GM13977 (cell line): ENCODE results near the gene PPP4R3B.

Experiments used
- DNase-seq: peaks from one replicate; pipeline ENCODE4 v3.0.0; 2012; ENCODE audit warnings: low spot score
- in situ Hi-C: fragments of 300-500 bp; cut with MboI; formaldehyde crosslinking; loops from one replicate; pipeline ENCODE4 v1.12.0; 2022; ENCODE audit warnings: low sequenced_read_pairs, low pct_unique_long_range_greater_than_20kb, mixed read lengths, inconsistent platforms; ENCODE audit not compliant: unreplicated experiment
- TF ChIP-seq, protein P1 (sequence below): IDR thresholded peaks from 2 replicates; pipeline ENCODE4 v1.5.1; 2012; ENCODE audit warnings: mild to moderate bottlenecking, control low read depth; ENCODE audit not compliant: insufficient read depth; ENCODE audit errors: extremely low read depth, missing control alignments

Gene PPP4R3B

DNA sequence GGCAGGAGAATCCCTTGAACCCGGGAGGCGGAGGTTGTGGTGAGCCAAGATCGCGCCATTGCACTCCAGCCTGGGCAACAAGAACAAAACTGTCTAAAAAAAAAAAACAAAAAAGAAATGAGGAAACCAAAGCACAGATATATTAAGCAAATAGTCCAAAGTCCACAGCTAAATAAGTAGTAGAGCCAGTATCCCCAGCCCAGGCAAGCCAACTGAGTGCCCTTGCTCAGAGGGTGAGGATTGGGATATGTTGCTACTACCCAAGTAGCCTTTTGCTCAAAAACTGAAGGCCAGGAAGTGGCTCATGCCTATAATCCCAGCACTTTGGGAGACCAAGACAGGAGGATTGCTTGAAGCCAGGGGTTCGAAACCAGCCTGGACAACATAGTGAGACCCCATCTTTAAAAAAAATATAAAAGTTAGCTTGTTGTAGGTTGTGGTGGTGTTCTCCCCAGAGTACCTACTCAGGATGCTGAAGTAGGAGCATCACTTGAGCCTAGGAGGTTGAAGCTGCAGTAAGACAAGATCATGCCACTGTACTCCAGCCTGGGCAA lies 92.5 kb downstream of the PPP4R3B start:
- TF ChIP-seq, protein P1, sequence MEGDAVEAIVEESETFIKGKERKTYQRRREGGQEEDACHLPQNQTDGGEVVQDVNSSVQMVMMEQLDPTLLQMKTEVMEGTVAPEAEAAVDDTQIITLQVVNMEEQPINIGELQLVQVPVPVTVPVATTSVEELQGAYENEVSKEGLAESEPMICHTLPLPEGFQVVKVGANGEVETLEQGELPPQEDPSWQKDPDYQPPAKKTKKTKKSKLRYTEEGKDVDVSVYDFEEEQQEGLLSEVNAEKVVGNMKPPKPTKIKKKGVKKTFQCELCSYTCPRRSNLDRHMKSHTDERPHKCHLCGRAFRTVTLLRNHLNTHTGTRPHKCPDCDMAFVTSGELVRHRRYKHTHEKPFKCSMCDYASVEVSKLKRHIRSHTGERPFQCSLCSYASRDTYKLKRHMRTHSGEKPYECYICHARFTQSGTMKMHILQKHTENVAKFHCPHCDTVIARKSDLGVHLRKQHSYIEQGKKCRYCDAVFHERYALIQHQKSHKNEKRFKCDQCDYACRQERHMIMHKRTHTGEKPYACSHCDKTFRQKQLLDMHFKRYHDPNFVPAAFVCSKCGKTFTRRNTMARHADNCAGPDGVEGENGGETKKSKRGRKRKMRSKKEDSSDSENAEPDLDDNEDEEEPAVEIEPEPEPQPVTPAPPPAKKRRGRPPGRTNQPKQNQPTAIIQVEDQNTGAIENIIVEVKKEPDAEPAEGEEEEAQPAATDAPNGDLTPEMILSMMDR = no peak

GRCh38 chr2:55519938-55520885 lies 97.2 kb downstream of the PPP4R3B start:
- peak; percentile 6 for DNase-seq
- TF ChIP-seq, protein P1 = no peak
- in situ Hi-C loops = no loop called here

More for the DNA sequence above, 92.5 kb downstream of the PPP4R3B start:
- in situ Hi-C loops = no loop called here
- no peak for DNase-seq

DNA sequence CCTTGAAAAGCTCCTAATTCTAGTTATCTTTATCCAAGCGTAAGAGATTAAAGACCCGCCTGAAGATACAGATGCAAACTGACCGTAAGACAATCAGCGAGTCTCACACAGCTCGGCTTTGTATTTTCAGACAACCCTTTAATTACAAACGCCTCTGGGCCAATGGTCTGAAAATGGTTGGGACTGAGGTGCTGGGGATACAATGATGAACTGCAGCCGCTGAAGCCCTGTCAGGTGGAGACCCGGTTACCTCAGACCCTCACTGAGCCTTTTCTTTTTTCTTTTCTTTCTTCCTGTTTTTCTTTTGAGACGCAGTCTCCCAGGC lies 98.6 kb downstream of the PPP4R3B start:
- in situ Hi-C loops = no loop called here
- TF ChIP-seq, protein P1 = no peak
- DNase-seq = peak; percentile 43

GRCh38 chr2:55511508-55512124 lies 105.8 kb downstream of the PPP4R3B start:
- in situ Hi-C loops = no loop called here
- no peak for DNase-seq

GRCh38 chr2:55502590-55503141 lies 114.8 kb downstream of the PPP4R3B start:
- no peak for DNase-seq
- in situ Hi-C loops = no loop called here
- TF ChIP-seq, protein P1 = no peak

More at GRCh38 chr2:55511508-55512124, 105.8 kb downstream of the PPP4R3B start:
- TF ChIP-seq, protein P1 = peak; percentile 12

DNA sequence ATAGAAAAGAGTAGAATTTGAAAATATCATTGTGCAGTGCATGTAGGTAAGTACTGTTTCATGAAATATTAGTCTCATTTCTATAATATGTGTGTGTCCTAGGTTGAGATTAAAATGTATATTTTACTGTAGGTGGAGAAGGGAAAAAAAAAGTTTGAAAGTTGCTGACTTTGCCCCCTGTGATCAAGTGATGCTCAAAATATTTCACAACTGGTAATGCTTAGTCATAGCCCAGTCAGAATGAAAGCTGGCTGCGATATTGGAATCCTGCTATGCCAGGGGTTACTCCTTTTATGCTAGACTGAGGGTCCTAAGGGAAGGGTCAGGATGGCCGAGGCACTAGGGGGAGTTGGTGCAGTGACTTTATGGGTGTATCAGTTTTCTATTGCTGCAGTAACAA lies 117.4 kb downstream of the PPP4R3B start:
- TF ChIP-seq, protein P1 = no peak
- DNase-seq = no peak
- in situ Hi-C loops = no loop called here
